Thyroid gland (tissue), 4 donors: ENCODE measurements around the gene HYI.

Experiments used
- POLR2A ChIP-seq, 2 donors: fragments of 450-650 bp; IDR thresholded peaks; one replicate each; pipeline ENCODE4 v1.6.1; 2017; ENCODE audit warnings: antibody characterized with exemption in 2 of 2, mild to moderate bottlenecking in 2 of 2, moderate library complexity in 1 of 2
- TF ChIP-seq, protein P1 (sequence below), 6 experiments: fragments of 200-600 bp in 3 of 6; fragments of 450-650 bp in 3 of 6; sonication (generic) in 3 of 6; IDR thresholded peaks; one replicate each; pipeline ENCODE4 v1.5.1; 2016 to 2019; ENCODE audit warnings: antibody characterized with exemption in 6 of 6, mild to moderate bottlenecking in 2 of 6, inconsistent platforms in 1 of 6, moderate library complexity in 1 of 6

DNA sequence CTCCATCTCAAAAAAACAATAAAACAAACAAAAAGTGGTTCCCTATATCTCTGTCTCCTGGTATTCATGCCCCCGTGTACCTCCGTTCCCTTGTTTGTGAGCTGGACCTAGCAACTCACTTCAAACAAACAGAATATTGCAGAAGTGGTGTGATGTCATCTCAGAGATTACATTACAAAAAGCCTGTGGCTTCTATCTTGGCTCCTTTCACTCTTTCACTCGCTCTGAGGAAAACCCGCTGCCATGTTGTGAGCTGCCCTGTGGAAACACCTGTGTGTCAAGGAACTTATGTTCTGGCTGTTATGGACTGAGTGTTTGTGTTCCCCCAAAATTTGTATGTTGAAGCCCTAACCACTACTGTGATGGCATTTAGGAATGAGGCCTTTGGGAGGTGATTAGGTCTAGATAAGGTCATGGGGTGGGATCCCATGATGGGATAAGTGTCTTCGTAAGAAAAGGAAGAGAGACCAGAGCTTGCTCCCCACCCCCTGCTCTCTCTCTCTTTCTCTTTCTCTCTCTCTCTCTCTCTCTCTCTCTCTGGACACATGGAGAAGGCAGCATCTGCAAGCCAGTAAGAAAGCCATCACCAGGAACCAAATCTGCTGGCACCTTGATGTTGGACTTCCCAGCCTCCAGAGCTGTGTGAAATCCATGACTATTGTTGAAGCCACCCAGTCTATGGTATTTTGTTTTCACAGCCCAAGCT lies 7.4 kb upstream of the HYI start:
- TF ChIP-seq, protein P1, sequence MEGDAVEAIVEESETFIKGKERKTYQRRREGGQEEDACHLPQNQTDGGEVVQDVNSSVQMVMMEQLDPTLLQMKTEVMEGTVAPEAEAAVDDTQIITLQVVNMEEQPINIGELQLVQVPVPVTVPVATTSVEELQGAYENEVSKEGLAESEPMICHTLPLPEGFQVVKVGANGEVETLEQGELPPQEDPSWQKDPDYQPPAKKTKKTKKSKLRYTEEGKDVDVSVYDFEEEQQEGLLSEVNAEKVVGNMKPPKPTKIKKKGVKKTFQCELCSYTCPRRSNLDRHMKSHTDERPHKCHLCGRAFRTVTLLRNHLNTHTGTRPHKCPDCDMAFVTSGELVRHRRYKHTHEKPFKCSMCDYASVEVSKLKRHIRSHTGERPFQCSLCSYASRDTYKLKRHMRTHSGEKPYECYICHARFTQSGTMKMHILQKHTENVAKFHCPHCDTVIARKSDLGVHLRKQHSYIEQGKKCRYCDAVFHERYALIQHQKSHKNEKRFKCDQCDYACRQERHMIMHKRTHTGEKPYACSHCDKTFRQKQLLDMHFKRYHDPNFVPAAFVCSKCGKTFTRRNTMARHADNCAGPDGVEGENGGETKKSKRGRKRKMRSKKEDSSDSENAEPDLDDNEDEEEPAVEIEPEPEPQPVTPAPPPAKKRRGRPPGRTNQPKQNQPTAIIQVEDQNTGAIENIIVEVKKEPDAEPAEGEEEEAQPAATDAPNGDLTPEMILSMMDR (IDR thresholded peaks at IDR 0.05) = no peak
- TF ChIP-seq POLR2A (IDR thresholded peaks at IDR 0.05) = no peak
